PC-9 (cell line): ENCODE measurements around the gene SPDYE3. TPM values are rescaled to one million over a fixed set of nuclear protein-coding genes. Genes with fewer than 3 reads are reported as not detected.
"Not testable (repeated sequence)": the region's sequence is repeated elsewhere in the genome, so short reads cannot be mapped to it uniquely, and the experiment has no call there.

Experiments used
- BruUV-seq: library from RNA; stranded (reverse); fragments of 400-500 nt; replicated peaks from 2 replicates; lab custom pipeline; 2021; lab: Mats Ljungman, UMichigan
- CTCF ChIA-PET: fragments of 300-600 bp; sonication (Branson Sonifier 250); formaldehyde crosslinking; loops from one replicate; lab custom pipeline; 2022; ENCODE audit warnings: antibody characterized with exemption; lab: Charles Lee
- POLR2A ChIA-PET: fragments of 300-600 bp; sonication (Branson Sonifier 250); formaldehyde crosslinking; loops from one replicate; lab custom pipeline; 2022; ENCODE audit warnings: antibody characterized with exemption; ENCODE audit not compliant: unreplicated experiment; lab: Charles Lee
- DNase-seq, 2 experiments: peaks; one replicate each; pipeline versions ENCODE4 v3.0.0 to v3.0.0-alpha.2; 2015 to 2022; ENCODE audit warnings: mixed read lengths in 1 of 2
- H2AFZ ChIP-seq: fragments of 200-600 bp; sonication (generic); 2 replicates; pipeline ENCODE4 v1.8.1; 2017; ENCODE audit warnings: antibody characterized with exemption
- H3F3A ChIP-seq: fragments of 200-600 bp; sonication (generic); 2 replicates; pipeline ENCODE4 v1.8.1; 2017; ENCODE audit warnings: antibody characterized with exemption, mild to moderate bottlenecking, low read depth; ENCODE audit not compliant: insufficient read depth
- H3K27ac ChIP-seq: fragments of 200-600 bp; sonication (generic); 2 replicates; pipeline ENCODE4 v1.6.1; 2016; ENCODE audit warnings: mixed run types
- H3K27me3 ChIP-seq: fragments of 200-600 bp; sonication (generic); 2 replicates; pipeline ENCODE4 v1.6.1; 2016; ENCODE audit warnings: low read depth, mixed run types; ENCODE audit not compliant: insufficient read depth
- H3K36me3 ChIP-seq: fragments of 200-600 bp; sonication (generic); 2 replicates; pipeline ENCODE4 v1.6.1; 2016; ENCODE audit warnings: low read depth, mixed run types
- H3K4me1 ChIP-seq: fragments of 200-600 bp; sonication (generic); replicated peaks from 2 replicates; pipeline ENCODE4 v1.6.1; 2016; ENCODE audit warnings: mixed run types; ENCODE audit not compliant: insufficient read depth
- H3K4me2 ChIP-seq: fragments of 200-600 bp; sonication (generic); 2 replicates; pipeline ENCODE4 v1.6.1; 2017; ENCODE audit warnings: mixed run types
- H3K4me3 ChIP-seq: fragments of 200-600 bp; sonication (generic); 2 replicates; pipeline ENCODE4 v1.6.1; 2016; ENCODE audit warnings: mixed run types
- H3K79me2 ChIP-seq: fragments of 200-600 bp; sonication (generic); 2 replicates; pipeline ENCODE4 v1.6.1; 2017; ENCODE audit warnings: low read depth, mixed run types
- H3K9me2 ChIP-seq: fragments of 200-600 bp; sonication (generic); 2 replicates; pipeline ENCODE4 v1.8.1; 2017; ENCODE audit warnings: mild to moderate bottlenecking; ENCODE audit not compliant: insufficient read depth
- H3K9me3 ChIP-seq: fragments of 200-600 bp; sonication (generic); 2 replicates; pipeline ENCODE4 v1.8.1; 2016; ENCODE audit warnings: low read depth; ENCODE audit not compliant: insufficient read depth
- H4K20me1 ChIP-seq: fragments of 200-600 bp; sonication (generic); 2 replicates; pipeline ENCODE4 v1.8.1; 2017; ENCODE audit not compliant: insufficient read depth
- EZH2 ChIP-seq: fragments of 200-600 bp; sonication (generic); IDR thresholded peaks from 2 replicates; pipeline ENCODE4 v1.8.0; 2017; ENCODE audit warnings: antibody characterized with exemption, low read depth
- intact Hi-C: fragments of 100-400 bp; cut with micrococcal nuclease; formaldehyde crosslinking; loops from one replicate; pipeline ENCODE4 v1.10.0; 2022; ENCODE audit not compliant: unreplicated experiment
- total RNA-seq: library from RNA; stranded (reverse); gene quantifications from 2 replicates; pipeline ENCODE4 v1.2.3, GENCODE V29; 2021
- TF ChIP-seq, protein P1 (sequence below): fragments of 200-600 bp; sonication (generic); conservative IDR thresholded peaks from 2 replicates; pipeline ENCODE4 v1.6.1; 2017; ENCODE audit warnings: mixed run types, antibody characterized with exemption, mild to moderate bottlenecking, moderate library complexity

The SPDYE3 gene
- total RNA-seq, 1 experiment from 2014 or later = not detected

- Histone ChIP-seq H3K27ac (no peak overlapping the region), H3K9me3 (no peaks in the 10 kb centered on the region), H3K9me2 (no peaks in the 10 kb centered on the region), H2AFZ (no peak overlapping the region), H3F3A (peaks cover 42% of the 10 kb centered on the region), H3K79me2 (peaks cover 54% of the 10 kb centered on the region), H3K4me2 (0 out of 2 replicates have a peak overlapping the region, but pooled peaks have one; percentile 12), H3K36me3 (0 out of 2 replicates have a peak, but pooled peaks cover 4% of the 10 kb centered on the region), H4K20me1 (no peaks in the 10 kb centered on the region), H3K4me1 (peaks cover 63% of the 10 kb centered on the region), H3K4me3 (no peak overlapping the region), H3K27me3 (no peaks in the 10 kb centered on the region)
- POLR2A ChIA-PET = no interaction called here
- BruUV-seq = no TSS peak
- CTCF ChIA-PET = interaction anchor here (0.7 kb wide), 1 partner anchor 76 kb away, joined by 5 read pairs; no protein-coding TSS in a partner anchor
- TF ChIP-seq, protein P1, sequence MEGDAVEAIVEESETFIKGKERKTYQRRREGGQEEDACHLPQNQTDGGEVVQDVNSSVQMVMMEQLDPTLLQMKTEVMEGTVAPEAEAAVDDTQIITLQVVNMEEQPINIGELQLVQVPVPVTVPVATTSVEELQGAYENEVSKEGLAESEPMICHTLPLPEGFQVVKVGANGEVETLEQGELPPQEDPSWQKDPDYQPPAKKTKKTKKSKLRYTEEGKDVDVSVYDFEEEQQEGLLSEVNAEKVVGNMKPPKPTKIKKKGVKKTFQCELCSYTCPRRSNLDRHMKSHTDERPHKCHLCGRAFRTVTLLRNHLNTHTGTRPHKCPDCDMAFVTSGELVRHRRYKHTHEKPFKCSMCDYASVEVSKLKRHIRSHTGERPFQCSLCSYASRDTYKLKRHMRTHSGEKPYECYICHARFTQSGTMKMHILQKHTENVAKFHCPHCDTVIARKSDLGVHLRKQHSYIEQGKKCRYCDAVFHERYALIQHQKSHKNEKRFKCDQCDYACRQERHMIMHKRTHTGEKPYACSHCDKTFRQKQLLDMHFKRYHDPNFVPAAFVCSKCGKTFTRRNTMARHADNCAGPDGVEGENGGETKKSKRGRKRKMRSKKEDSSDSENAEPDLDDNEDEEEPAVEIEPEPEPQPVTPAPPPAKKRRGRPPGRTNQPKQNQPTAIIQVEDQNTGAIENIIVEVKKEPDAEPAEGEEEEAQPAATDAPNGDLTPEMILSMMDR = no peak
- no peak for TF ChIP-seq EZH2
- intact Hi-C loops = no loop called here
- no peak for DNase-seq
Observed at GRCh38 chr7:100266576-100267354, 40.7 kb upstream of the SPDYE3 start.

DNA sequence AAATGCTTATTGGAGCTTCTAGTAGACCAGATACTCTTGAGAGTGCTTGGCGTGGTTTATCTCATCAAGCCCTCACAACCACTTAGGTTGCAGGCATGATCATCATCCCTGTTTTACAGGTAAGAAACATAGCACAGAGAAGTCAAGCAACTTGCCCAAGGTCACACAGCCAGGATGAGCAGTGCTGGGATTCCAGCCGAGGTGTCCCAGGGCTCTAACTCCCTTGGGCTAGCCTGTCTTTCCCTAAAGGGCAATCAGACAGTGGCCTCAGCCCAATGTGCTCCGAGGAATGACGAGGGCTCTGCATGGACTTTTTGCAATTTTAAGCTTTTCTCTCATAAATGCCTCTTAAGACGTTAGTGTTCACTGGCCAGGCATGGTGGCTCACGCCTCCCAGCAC is 39.9 kb upstream of the SPDYE3 start:
- Histone ChIP-seq H3K4me2 (no peak overlapping the region), H3K36me3 (0 out of 2 replicates have a peak, but pooled peaks cover 4% of the 10 kb centered on the region), H3K9me2 (no peaks in the 10 kb centered on the region), H2AFZ (no peak overlapping the region), H3K79me2 (peaks cover 52% of the 10 kb centered on the region), H3K9me3 (no peaks in the 10 kb centered on the region), H3F3A (peaks cover 42% of the 10 kb centered on the region), H4K20me1 (no peaks in the 10 kb centered on the region), H3K4me3 (no peak overlapping the region), H3K4me1 (peaks cover 63% of the 10 kb centered on the region), H3K27me3 (no peaks in the 10 kb centered on the region), H3K27ac (no peak overlapping the region)
- ChIA-PET CTCF (interaction anchor here (0.7 kb wide), 1 partner anchor 75 kb away, joined by 5 read pairs; no protein-coding TSS in a partner anchor), POLR2A (no interaction called here)
- no TSS peak for BruUV-seq
- TF ChIP-seq EZH2 = no peak
- TF ChIP-seq, protein P1 = no peak
- DNase-seq = no peak
- intact Hi-C loops = loop anchor here (2.0 kb wide), 1 partner anchor 73 kb away; no protein-coding TSS in a partner anchor

GRCh38 chr7:100268882-100269281 is 38.6 kb upstream of the SPDYE3 start:
- Histone ChIP-seq H3K79me2 (peaks cover 46% of the 10 kb centered on the region), H3K27ac (peak overlapping the region; percentile 91), H3K4me3 (peak overlapping the region; percentile 60; the same call in 1 of the 2 replicates), H3F3A (peaks cover 37% of the 10 kb centered on the region), H3K4me1 (peaks cover 57% of the 10 kb centered on the region), H3K4me2 (peak overlapping the region; percentile 98)
- intact Hi-C loops = loop anchor here (2.0 kb wide), 1 partner anchor 72 kb away; no protein-coding TSS in a partner anchor
- H2AFZ ChIP-seq, H4K20me1 ChIP-seq, DNase-seq, H3K36me3 ChIP-seq, H3K9me3 ChIP-seq, H3K27me3 ChIP-seq, H3K9me2 ChIP-seq, POLR2A ChIA-PET, BruUV-seq: not testable (repeated sequence)
- CTCF ChIA-PET = interaction anchor here (0.7 kb wide), 1 partner anchor 53 kb away, joined by 3 read pairs; no protein-coding TSS in a partner anchor

DNA sequence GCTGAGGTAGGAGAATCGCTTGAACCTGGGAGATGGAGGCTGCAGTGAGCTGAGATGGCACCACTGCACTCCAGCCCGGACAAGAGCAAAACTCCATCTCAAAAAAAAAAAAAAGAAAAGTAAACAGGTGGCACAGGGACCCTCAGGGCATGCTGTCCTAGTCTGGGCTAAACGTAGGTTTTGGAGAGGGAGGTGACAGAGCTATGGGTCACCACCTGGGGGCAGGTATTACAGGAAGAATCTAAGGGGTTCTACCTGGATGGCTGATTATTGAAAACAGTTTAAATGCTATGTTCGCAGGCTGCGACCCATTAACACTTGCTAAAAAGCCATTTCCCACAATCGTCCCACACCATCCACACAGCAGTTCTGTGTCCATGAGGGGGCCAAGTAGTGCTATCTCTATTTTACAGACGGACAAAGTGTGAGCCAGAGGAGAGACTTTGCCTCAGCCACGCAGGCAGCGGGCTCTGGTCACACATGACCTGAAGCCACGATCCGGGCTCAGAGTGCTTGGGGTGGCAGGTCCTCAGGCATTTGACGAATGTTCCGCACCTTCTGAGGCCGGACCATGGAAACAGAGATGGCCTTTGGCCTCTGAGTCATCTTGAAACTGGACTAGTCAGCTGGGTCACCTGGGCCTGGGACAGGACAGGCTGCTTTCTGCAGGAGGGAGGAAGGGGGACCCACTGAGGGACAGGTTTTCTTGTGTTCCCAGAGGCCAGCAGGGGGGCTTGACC is 38.0 kb upstream of the SPDYE3 start:
- H2AFZ ChIP-seq, H3K27me3 ChIP-seq, H3K36me3 ChIP-seq, H3K9me3 ChIP-seq, H4K20me1 ChIP-seq, H3K9me2 ChIP-seq, BruUV-seq, POLR2A ChIA-PET: not testable (repeated sequence)
- Histone ChIP-seq H3K4me3 (peak overlapping the region; percentile 60; the same call in 1 of the 2 replicates), H3K27ac (peak overlapping the region; percentile 91), H3K4me2 (peak overlapping the region; percentile 98), H3F3A (peaks cover 31% of the 10 kb centered on the region), H3K79me2 (peaks cover 41% of the 10 kb centered on the region), H3K4me1 (peaks cover 51% of the 10 kb centered on the region)
- intact Hi-C loops = loop anchor here (2.0 kb wide), 1 partner anchor 71 kb away; no protein-coding TSS in a partner anchor
- CTCF ChIA-PET = interaction anchor here (0.6 to 0.7 kb wide), 3 partner anchors 17 to 1199 kb away, joined by 3 to 6 read pairs (median 4); no protein-coding TSS in a partner anchor
- DNase-seq = peak; percentile 90 to 93
